ENCODE data around the gene SAMD7. TPM values are rescaled to one million over a fixed set of nuclear protein-coding genes. Genes with fewer than 3 reads are reported as not detected.

Gene SAMD7
- total RNA-seq, 2 donors from 2014 or later = 1.5 TPM; not detected in 1

DNA sequence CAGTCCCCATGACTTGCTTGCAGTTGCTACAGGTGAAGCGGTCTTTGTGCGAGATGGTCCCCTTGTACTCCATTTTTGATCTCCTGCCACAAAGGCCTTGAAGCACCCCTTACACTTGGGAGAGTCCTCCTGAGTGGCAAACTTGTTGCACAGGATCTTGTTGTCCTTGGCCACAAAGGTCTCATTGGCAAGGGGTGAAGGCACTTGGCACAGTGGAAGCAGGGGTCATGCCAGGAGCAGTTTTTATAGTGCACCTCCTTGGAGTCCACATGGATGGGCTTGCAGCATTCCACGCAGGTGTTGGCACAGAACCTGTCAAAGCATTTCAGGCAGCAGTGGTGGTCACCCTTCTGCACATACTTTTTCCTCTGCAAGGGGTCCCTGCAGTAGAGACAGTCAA lies 35.0 kb downstream of the SAMD7 start:
- Histone ChIP-seq H3K36me3 (no peaks in the 10 kb centered on the region), H3K27me3 (replicated peaks; ENCODE audit: insufficient read depth) (no peaks in the 10 kb centered on the region), H3K27ac (no peak overlapping the region), H3K4me3 (no peak overlapping the region), H3K4me1 (replicated peaks) (peaks cover 8% of the 10 kb centered on the region), H3K9me3 (no peaks in the 10 kb centered on the region)
- TF ChIP-seq, protein P1, sequence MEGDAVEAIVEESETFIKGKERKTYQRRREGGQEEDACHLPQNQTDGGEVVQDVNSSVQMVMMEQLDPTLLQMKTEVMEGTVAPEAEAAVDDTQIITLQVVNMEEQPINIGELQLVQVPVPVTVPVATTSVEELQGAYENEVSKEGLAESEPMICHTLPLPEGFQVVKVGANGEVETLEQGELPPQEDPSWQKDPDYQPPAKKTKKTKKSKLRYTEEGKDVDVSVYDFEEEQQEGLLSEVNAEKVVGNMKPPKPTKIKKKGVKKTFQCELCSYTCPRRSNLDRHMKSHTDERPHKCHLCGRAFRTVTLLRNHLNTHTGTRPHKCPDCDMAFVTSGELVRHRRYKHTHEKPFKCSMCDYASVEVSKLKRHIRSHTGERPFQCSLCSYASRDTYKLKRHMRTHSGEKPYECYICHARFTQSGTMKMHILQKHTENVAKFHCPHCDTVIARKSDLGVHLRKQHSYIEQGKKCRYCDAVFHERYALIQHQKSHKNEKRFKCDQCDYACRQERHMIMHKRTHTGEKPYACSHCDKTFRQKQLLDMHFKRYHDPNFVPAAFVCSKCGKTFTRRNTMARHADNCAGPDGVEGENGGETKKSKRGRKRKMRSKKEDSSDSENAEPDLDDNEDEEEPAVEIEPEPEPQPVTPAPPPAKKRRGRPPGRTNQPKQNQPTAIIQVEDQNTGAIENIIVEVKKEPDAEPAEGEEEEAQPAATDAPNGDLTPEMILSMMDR (IDR thresholded peaks at IDR 0.05) = no peak
- TF ChIP-seq POLR2A (IDR thresholded peaks at IDR 0.05) = no peak
- TF ChIP-seq POLR2AphosphoS5 (IDR thresholded peaks at IDR 0.05) = no peak
- no peak for DNase-seq (ENCODE audit: low spot score)
- 87% methylated on average over 3 of the region's 3 CpGs for WGBS
- intact Hi-C loops (cut with DNase I) = no loop called here

DNA sequence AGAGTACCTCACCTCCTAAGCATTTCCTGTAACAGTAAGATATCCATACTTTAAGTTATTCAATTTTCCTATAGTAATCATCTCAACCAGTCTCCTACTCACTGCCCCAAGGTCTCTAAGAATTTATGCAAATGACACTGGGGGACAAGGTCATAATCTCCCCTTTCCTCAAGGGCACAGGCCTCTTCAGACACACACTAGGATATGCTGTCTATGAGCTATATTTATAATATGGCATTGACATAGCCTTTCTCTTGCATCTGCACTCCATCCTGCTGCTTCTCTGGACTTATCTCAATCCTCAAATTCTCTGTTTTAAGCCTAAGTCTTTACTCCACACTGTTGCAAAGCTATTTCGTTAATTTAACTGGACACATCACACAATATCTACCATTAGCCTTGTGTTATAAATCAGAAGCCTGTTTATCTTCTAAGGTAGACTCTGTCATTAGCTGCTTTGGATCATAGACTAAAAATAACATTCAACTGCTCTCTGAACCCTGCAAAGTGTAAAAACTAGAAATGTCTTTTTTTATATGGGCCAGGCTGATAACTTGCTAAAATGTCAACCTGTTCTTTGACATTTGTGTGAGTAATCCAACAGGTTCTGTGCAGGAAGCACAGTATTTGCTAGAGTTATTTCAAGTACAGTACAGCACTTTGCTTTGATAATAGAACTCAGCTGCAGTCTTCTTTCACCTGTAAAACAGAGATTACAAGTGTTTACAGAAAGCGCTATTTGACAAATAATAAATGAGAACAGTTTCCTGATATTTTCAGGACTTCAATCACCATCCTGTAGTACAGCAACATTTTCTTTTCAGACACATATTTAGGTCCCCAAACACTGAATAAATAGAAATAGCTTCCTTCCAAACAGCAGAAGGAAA lies 37.4 kb downstream of the SAMD7 start:
- DNase-seq (ENCODE audit: low spot score) = no peak
- Histone ChIP-seq H3K4me3 (no peak overlapping the region), H3K27ac (peak overlapping the region in 1 of 2 donors; percentile 21), H3K4me1 (replicated peaks) (peaks cover 8% of the 10 kb centered on the region), H3K36me3 (no peaks in the 10 kb centered on the region), H3K27me3 (replicated peaks; ENCODE audit: insufficient read depth) (no peaks in the 10 kb centered on the region), H3K9me3 (no peaks in the 10 kb centered on the region)
- peak; percentile 42 for TF ChIP-seq POLR2AphosphoS5 (IDR thresholded peaks at IDR 0.05)
- TF ChIP-seq, protein P1 (IDR thresholded peaks at IDR 0.05) = no peak
- intact Hi-C loops (cut with DNase I) = no loop called here
- 39% methylated on average over 2 of the region's 2 CpGs for WGBS

GRCh38 chr3:169952045-169952444 lies 40.7 kb downstream of the SAMD7 start:
- no peak overlapping the region for H3K27ac ChIP-seq
- no peak for TF ChIP-seq POLR2A (IDR thresholded peaks at IDR 0.05)
- TF ChIP-seq, protein P1 (IDR thresholded peaks at IDR 0.05) = no peak
- TF ChIP-seq POLR2AphosphoS5 (IDR thresholded peaks at IDR 0.05) = no peak
- 81% methylated on average over 1 of the region's 1 CpG for WGBS

DNA sequence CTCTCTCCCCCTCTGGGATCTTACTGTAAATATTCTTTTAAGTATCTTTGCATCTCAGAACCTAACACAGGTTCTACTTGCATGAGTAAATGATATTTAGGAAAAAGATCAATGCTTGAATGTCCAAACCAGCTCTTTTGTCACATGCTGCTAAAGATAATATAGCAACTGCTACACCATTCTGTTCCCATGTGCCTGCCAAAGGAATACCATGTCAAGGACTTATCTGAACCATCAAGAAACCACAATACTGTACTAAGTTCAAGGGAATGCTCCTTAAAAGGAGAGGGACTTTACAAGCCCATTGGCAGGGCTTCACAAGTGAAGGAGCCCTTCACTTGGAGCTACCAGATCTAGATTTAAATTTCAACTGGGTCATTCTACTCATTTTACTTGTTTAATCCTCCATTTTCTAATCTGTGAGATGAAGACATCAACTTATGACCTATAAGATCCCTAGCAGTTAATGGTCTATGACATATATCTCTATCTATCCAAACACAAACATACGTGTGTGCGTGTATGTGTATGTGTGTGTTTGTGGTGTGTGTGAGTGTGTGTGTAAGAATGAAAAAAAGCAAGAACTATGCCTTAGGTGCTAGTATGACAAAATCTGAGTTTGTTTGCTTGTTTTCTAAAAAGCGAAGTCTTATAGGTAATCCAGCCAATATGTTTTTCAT lies 42.2 kb downstream of the SAMD7 start:
- no peak for DNase-seq (ENCODE audit: low spot score)
- H3K9me3 ChIP-seq = no peaks in the 10 kb centered on the region
- no peak overlapping the region for H3K27ac ChIP-seq
- H3K27me3 ChIP-seq (replicated peaks; ENCODE audit: insufficient read depth) = no peaks in the 10 kb centered on the region
- no peak overlapping the region for H3K4me3 ChIP-seq
- H3K36me3 ChIP-seq = no peaks in the 10 kb centered on the region
- H3K4me1 ChIP-seq (replicated peaks) = peaks cover 3% of the 10 kb centered on the region
- TF ChIP-seq POLR2AphosphoS5 (IDR thresholded peaks at IDR 0.05) (no peak), POLR2A (IDR thresholded peaks at IDR 0.05) (no peak)
- TF ChIP-seq, protein P1 (IDR thresholded peaks at IDR 0.05) = no peak
- intact Hi-C loops (cut with DNase I) = no loop called here
- 92% methylated on average over 3 of the region's 3 CpGs for WGBS

More at GRCh38 chr3:169952045-169952444, 40.7 kb downstream of the SAMD7 start:
- no peak for DNase-seq (ENCODE audit: low spot score)
- Histone ChIP-seq H3K4me3 (no peak overlapping the region), H3K4me1 (replicated peaks) (peaks cover 8% of the 10 kb centered on the region), H3K9me3 (no peaks in the 10 kb centered on the region), H3K27me3 (replicated peaks; ENCODE audit: insufficient read depth) (no peaks in the 10 kb centered on the region), H3K36me3 (no peaks in the 10 kb centered on the region)
- intact Hi-C loops (cut with DNase I) = no loop called here

Measured in prostate gland (tissue), 2 donors.